Liver (tissue), 3 donors: ENCODE measurements around the gene SLC12A3.

Experiments used
- ATF3 ChIP-seq: IDR thresholded peaks from 2 replicates; pipeline ENCODE4 v1.6.1; 2016; ENCODE audit warnings: antibody characterized with exemption
- EGR1 ChIP-seq, 2 donors: IDR thresholded peaks; 2 replicates each; pipeline ENCODE4 v1.6.1; 2016 to 2018; ENCODE audit warnings: antibody characterized with exemption in 2 of 2, low read depth in 2 of 2
- GABPA ChIP-seq, 2 donors: IDR thresholded peaks in 1 of 2; conservative IDR thresholded peaks in 1 of 2; 2 replicates each; pipeline ENCODE4 v1.6.1; 2016; ENCODE audit warnings: antibody characterized with exemption in 2 of 2, mild to moderate bottlenecking in 1 of 2, moderate library complexity in 1 of 2
- HNF4G ChIP-seq: IDR thresholded peaks from 2 replicates; pipeline ENCODE4 v1.6.1; 2016; ENCODE audit warnings: antibody characterized with exemption
- JUND ChIP-seq, 2 donors: IDR thresholded peaks; 2 replicates each; pipeline ENCODE4 v1.6.1; 2016; ENCODE audit warnings: antibody characterized with exemption in 2 of 2
- RAD21 ChIP-seq, 2 donors: IDR thresholded peaks; 2 replicates each; pipeline ENCODE4 v1.6.1; 2016; ENCODE audit warnings: antibody characterized with exemption in 2 of 2, mild to moderate bottlenecking in 2 of 2
- REST ChIP-seq: IDR thresholded peaks from 2 replicates; pipeline ENCODE4 v1.6.1; 2016; ENCODE audit warnings: antibody characterized with exemption, mild to moderate bottlenecking
- SP1 ChIP-seq: IDR thresholded peaks from 2 replicates; pipeline ENCODE4 v1.6.1; 2018; ENCODE audit warnings: antibody characterized with exemption, mild to moderate bottlenecking
- TAF1 ChIP-seq: conservative IDR thresholded peaks from 2 replicates; pipeline ENCODE4 v1.6.1; 2016; ENCODE audit warnings: antibody characterized with exemption, mild to moderate bottlenecking
- YY1 ChIP-seq: IDR thresholded peaks from 2 replicates; pipeline ENCODE4 v1.6.1; 2016; ENCODE audit warnings: antibody characterized with exemption, mild to moderate bottlenecking
- ZBTB33 ChIP-seq: IDR thresholded peaks from 2 replicates; pipeline ENCODE4 v1.6.1; 2016; ENCODE audit warnings: antibody characterized with exemption
- TF ChIP-seq, protein P1 (sequence below): fragments of 150-350 bp; IDR thresholded peaks from 2 replicates; pipeline ENCODE4 v1.5.1; 2017; ENCODE audit warnings: improper control_type of control experiment, low read depth, low read length; ENCODE audit not compliant: missing input control
- TF ChIP-seq, protein P2 (sequence below): IDR thresholded peaks from 2 replicates; pipeline ENCODE4 v1.6.1; 2016; ENCODE audit warnings: antibody characterized with exemption
- donor health status: healthy.
- donor health status: healthy.

GRCh38 chr16:56935201-56935600 is 70.2 kb downstream of the SLC12A3 start:
- TF ChIP-seq, protein P1, sequence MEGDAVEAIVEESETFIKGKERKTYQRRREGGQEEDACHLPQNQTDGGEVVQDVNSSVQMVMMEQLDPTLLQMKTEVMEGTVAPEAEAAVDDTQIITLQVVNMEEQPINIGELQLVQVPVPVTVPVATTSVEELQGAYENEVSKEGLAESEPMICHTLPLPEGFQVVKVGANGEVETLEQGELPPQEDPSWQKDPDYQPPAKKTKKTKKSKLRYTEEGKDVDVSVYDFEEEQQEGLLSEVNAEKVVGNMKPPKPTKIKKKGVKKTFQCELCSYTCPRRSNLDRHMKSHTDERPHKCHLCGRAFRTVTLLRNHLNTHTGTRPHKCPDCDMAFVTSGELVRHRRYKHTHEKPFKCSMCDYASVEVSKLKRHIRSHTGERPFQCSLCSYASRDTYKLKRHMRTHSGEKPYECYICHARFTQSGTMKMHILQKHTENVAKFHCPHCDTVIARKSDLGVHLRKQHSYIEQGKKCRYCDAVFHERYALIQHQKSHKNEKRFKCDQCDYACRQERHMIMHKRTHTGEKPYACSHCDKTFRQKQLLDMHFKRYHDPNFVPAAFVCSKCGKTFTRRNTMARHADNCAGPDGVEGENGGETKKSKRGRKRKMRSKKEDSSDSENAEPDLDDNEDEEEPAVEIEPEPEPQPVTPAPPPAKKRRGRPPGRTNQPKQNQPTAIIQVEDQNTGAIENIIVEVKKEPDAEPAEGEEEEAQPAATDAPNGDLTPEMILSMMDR = no peak
- TF ChIP-seq SP1 (peak; percentile 29), ATF3 (no peak), EGR1 (IDR thresholded peaks at IDR 0.05; ENCODE audit: low read depth in 2 of 2) (no peak), YY1 (no peak), ZBTB33 (no peak), TAF1 (no peak), HNF4G (no peak), JUND (IDR thresholded peaks at IDR 0.05) (peak in 1 of 2 donors; percentile 10), GABPA (IDR thresholded peaks at IDR 0.05 in 1 of 2, conservative IDR thresholded peaks at IDR 0.05 in 1 of 2) (no peak), RAD21 (IDR thresholded peaks at IDR 0.05) (peak in 1 of 2 donors; percentile 4), REST (no peak)
- TF ChIP-seq, protein P2, sequence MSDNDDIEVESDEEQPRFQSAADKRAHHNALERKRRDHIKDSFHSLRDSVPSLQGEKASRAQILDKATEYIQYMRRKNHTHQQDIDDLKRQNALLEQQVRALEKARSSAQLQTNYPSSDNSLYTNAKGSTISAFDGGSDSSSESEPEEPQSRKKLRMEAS = no peak
